Kidney capillary endothelial cell (primary cell): ENCODE measurements around the gene FYTTD1.
A peak's percentile ranks its signal among the peaks of the same experiment; 100 is the strongest.
"Not testable (repeated sequence)": the region's sequence is repeated elsewhere in the genome, so short reads cannot be mapped to it uniquely, and the experiment has no call there.

Source experiments
- DNase-seq: peaks from one replicate; pipeline ENCODE4 v3.0.0-alpha.2; 2018; ENCODE audit warnings: low spot score

FYTTD1 gene

GRCh38 chr3:197749601-197750395, at the start of gene FYTTD1:
Gene FYTTD1, plus strand, starts transcription at chr3:197749883. Its CDS starts 89 bp downstream, at chr3:197749972.
- DNase-seq, result peak; percentile 65

GRCh38 chr3:197700095-197700494, 49.6 kb upstream of the FYTTD1 start:
- DNase-seq, result no peak

GRCh38 chr3:197701841-197702240, 47.8 kb upstream of the FYTTD1 start:
- no peak for DNase-seq

GRCh38 chr3:197706658-197707057, 43.0 kb upstream of the FYTTD1 start:
- no peak for DNase-seq

- DNase-seq, result no peak
These were observed 40.5 kb upstream of the FYTTD1 start for GRCh38 chr3:197709135-197709534.

GRCh38 chr3:197710965-197711364, 38.7 kb upstream of the FYTTD1 start:
- DNase-seq, result not testable (repeated sequence)

GRCh38 chr3:197711973-197712707, 37.5 kb upstream of the FYTTD1 start:
- peak; percentile 92 for DNase-seq

- no peak for DNase-seq
These were observed 36.2 kb upstream of the FYTTD1 start for GRCh38 chr3:197713477-197713822.

GRCh38 chr3:197714251-197714650, 35.4 kb upstream of the FYTTD1 start:
- DNase-seq, result no peak

GRCh38 chr3:197718891-197719290, 30.8 kb upstream of the FYTTD1 start:
- DNase-seq, result peak; percentile 16

GRCh38 chr3:197720694-197721093, 29.0 kb upstream of the FYTTD1 start:
- no peak for DNase-seq

- DNase-seq, result no peak
These were observed 26.9 kb upstream of the FYTTD1 start for GRCh38 chr3:197722734-197723133.

- DNase-seq, result not testable (repeated sequence)
These were observed 21.8 kb upstream of the FYTTD1 start for GRCh38 chr3:197727878-197728277.

GRCh38 chr3:197728487-197728886, 21.2 kb upstream of the FYTTD1 start:
- DNase-seq, result no peak

GRCh38 chr3:197730200-197730599, 19.5 kb upstream of the FYTTD1 start:
- no peak for DNase-seq

- DNase-seq, result not testable (repeated sequence)
These were observed 18.9 kb upstream of the FYTTD1 start for GRCh38 chr3:197730770-197731169.

- DNase-seq, result not testable (repeated sequence)
These were observed 18.2 kb upstream of the FYTTD1 start for GRCh38 chr3:197731483-197731882.

- DNase-seq, result no peak
These were observed 16.6 kb upstream of the FYTTD1 start for GRCh38 chr3:197733042-197733441.

- no peak for DNase-seq
These were observed 14.9 kb upstream of the FYTTD1 start for GRCh38 chr3:197734667-197735318.

GRCh38 chr3:197736010-197736490, 13.6 kb upstream of the FYTTD1 start:
- DNase-seq, result peak; percentile 16

- DNase-seq, result peak; percentile 89
These were observed 13.0 kb upstream of the FYTTD1 start, which contains the start of gene RUBCN for GRCh38 chr3:197736491-197737318. Gene RUBCN, minus strand, starts transcription at chr3:197736904. Its CDS starts 185 bp downstream, at chr3:197736719.

GRCh38 chr3:197737319-197737649, 12.4 kb upstream of the FYTTD1 start:
- no peak for DNase-seq
